ENCODE data around the gene EEF1G.
A peak's percentile ranks its signal among the peaks of the same experiment; 100 is the strongest.

The EEF1G gene

DNA sequence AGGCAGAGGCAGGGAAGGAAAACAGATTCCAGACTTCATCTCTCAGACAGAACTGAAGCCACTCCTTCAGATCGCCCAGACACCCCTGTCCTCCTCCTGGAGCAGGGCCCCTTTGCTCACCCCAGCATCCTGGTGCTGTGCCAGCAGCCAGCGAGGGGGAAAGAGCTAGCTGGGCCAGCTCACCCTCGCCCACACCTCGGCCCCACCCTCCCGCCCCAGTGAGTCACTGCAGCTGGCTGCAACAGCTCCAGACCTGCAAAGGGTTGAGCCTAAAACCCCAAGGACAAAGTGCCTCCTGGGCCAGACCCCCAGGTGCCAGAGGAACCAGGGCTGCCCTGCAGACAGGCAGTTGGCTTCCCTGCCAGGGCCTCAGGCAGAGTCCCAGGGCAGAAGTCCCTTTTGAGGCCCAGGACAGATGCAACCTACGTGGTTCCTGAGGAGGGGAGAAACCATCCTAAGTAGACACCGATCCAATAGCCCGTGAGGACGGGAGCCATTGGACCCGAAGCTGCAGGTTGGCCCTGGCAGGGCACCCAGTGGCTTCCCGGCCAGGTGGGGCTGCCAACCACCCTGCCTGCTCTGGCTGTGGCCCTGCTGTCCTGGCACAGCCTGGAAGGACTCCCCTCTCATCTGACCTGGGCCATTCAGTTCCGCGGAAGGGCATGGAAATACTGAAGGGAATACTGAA is 34.3 kb downstream of the EEF1G start:
- DNase-seq (ENCODE audit: low spot score): peak; percentile 89

- no peak for DNase-seq (ENCODE audit: low spot score)
Observed at GRCh38 chr11:62538470-62539237, 35.0 kb downstream of the EEF1G start.

DNA sequence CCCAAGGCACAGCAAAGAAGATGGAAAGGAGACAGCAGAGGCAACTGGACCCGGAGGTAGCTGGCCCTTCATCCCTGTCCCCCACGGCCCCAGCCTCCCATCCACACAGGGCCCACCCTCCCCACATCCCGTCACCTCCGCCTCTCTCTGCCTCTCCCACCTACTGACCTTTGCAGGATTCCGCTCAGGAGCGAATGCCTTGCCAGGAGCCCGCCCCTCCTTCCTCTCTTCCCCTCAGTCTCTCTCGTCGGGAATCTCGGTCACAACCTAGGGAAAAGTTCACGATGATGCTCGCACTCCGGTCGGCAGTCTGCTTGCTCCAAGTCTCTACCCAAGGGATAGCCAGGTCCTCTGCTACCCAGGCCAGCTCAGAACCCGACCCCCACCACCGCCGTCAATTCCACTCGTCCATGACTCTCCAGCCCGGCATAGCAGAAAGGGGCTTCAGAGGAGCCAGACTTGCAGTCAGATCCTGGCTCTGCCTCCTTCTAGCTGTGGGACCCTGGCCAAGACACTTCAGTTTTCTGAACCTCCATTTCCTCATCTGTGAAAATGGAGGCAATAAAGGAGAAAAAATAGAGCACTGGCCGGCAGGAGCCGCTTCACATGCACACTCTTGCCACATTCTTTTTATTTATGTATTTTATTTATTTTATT is 37.3 kb downstream of the EEF1G start:
- no peak for DNase-seq (ENCODE audit: low spot score)

GRCh38 chr11:62535802-62536201 is 37.9 kb downstream of the EEF1G start:
- no peak for DNase-seq (ENCODE audit: low spot score)

GRCh38 chr11:62534779-62535545 is 38.7 kb downstream of the EEF1G start:
- DNase-seq (ENCODE audit: low spot score): no peak

- no peak for DNase-seq (ENCODE audit: low spot score)
Observed at GRCh38 chr11:62532096-62532495, 41.6 kb downstream of the EEF1G start.

GRCh38 chr11:62516736-62517371 is 56.8 kb downstream of the EEF1G start:
- DNase-seq (ENCODE audit: low spot score): no peak

GRCh38 chr11:62514151-62514550 is 59.5 kb downstream of the EEF1G start:
- DNase-seq (ENCODE audit: low spot score): no peak

DNA sequence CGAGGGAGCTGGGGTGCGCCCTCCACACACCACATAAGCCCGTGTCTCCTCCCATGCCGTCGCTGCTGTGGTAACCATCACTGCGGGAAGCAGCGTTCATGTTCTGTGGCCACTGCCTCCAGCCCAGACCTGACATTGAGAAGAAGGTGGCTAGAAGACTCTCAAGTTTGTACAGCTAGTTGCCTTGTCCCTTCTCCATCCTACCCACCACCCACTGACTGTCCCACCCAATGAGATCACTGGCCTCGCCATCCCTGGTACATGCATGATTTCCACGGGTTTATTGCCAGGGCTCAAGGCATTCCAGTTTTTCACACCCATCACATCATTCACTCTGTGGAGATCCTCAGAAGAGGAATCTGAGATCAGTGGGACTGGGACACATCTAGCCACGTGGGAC is 60.1 kb downstream of the EEF1G start:
- DNase-seq (ENCODE audit: low spot score): no peak

DNA sequence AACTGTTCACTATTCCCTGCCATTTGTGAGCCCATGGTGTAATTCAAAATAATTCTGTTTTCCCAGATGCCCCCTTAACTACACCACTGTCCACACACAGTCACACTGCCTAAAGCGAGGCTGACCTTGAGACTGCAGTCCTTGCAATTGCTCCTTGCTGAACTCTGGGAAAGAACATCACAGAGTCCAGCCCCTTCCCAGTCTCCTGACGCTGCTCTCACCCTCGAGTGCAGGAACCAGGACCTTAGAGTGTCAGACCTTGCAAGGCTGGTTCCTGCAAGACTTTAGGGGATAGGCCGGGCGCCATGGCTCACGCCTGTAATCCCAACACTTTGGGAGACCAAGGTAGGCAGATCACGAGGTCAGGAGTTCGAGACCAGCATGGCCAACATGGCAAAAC is 60.7 kb downstream of the EEF1G start:
- DNase-seq (ENCODE audit: low spot score): no peak

Data from AG08395 (cell line).